Panc1 (cell line): ENCODE data around the gene TMSB15A. TPM values are rescaled to one million over a fixed set of nuclear protein-coding genes. Genes with fewer than 3 reads are reported as not detected.
"Not testable (repeated sequence)": the region's sequence is repeated elsewhere in the genome, so short reads cannot be mapped to it uniquely, and the experiment has no call there.

ENCODE experiments used
- ATAC-seq: fragments of 200-7000 bp; cut with Tn5 transposase; 2 replicates; pipeline ENCODE4 v1.9.1; 2020; ENCODE audit warnings: mild to moderate bottlenecking, moderate library complexity
- BruUV-seq: library from RNA; stranded (reverse); fragments of 400-500 nt; replicated peaks from 2 replicates; lab custom pipeline; 2021; lab: Mats Ljungman, UMichigan
- CTCF ChIA-PET: fragments of 300-600 bp; sonication (Branson Sonifier 250); formaldehyde crosslinking; loops from one replicate; lab custom pipeline; 2022; ENCODE audit warnings: antibody characterized with exemption; lab: Charles Lee
- POLR2A ChIA-PET: fragments of 300-600 bp; sonication (Branson Sonifier 250); formaldehyde crosslinking; loops from one replicate; lab custom pipeline; 2022; ENCODE audit warnings: antibody characterized with exemption; lab: Charles Lee
- DNase-seq: peaks from one replicate; pipeline ENCODE4 v3.0.0-alpha.2; 2010; ENCODE audit warnings: low read depth, low spot score
- H3K27ac ChIP-seq: 2 replicates; pipeline ENCODE4 v1.5.1; 2011; ENCODE audit warnings: mild to moderate bottlenecking, low read length, inconsistent platforms
- H3K27me3 ChIP-seq: fragments of 200-500 bp; sonication (Bioruptor generic); 2 replicates; pipeline ENCODE4 v1.6.0; 2014; ENCODE audit warnings: low read length, inconsistent platforms; ENCODE audit not compliant: control insufficient read depth, insufficient read depth
- H3K36me3 ChIP-seq: fragments of 200-500 bp; sonication (Bioruptor generic); 2 replicates; pipeline ENCODE4 v1.5.1; 2014; ENCODE audit warnings: inconsistent platforms, mild to moderate bottlenecking, low read length, moderate library complexity; ENCODE audit not compliant: control insufficient read depth, insufficient read depth
- H3K4me1 ChIP-seq: 2 replicates; pipeline ENCODE4 v1.5.1; 2011; ENCODE audit warnings: inconsistent platforms, mild to moderate bottlenecking, low read length, moderate library complexity; ENCODE audit not compliant: control insufficient read depth, insufficient read depth
- H3K4me3 ChIP-seq, 2 experiments: 2 replicates each; pipeline ENCODE4 v1.5.1; 2011 to 2012; ENCODE audit warnings: low read depth in 2 of 2, low read length in 2 of 2, mild to moderate bottlenecking in 2 of 2, inconsistent platforms in 1 of 2, moderate library complexity in 1 of 2
- H3K9me3 ChIP-seq: fragments of 200-500 bp; sonication (Bioruptor generic); 2 replicates; pipeline ENCODE4 v1.5.1; 2014; ENCODE audit warnings: low read depth, mild to moderate bottlenecking, inconsistent platforms, low read length, moderate library complexity; ENCODE audit not compliant: control insufficient read depth, insufficient read depth
- in situ Hi-C: cut with HindIII; loops from 2 replicates; pipeline ENCODE4 v1.10.0; 2016; ENCODE audit warnings: low sequenced_read_pairs, low pct_unique_long_range_greater_than_20kb
- intact Hi-C: fragments of 100-400 bp; cut with micrococcal nuclease; formaldehyde crosslinking; loops from one replicate; pipeline ENCODE4 v1.10.0; 2022; ENCODE audit not compliant: unreplicated experiment
- total RNA-seq: library from RNA; stranded (reverse); gene quantifications from one replicate; pipeline ENCODE4 v1.2.1, GENCODE V29; 2021; ENCODE audit not compliant: unreplicated experiment

The TMSB15A gene
- total RNA-seq, 1 experiment from 2014 or later: 2.3 TPM

DNA sequence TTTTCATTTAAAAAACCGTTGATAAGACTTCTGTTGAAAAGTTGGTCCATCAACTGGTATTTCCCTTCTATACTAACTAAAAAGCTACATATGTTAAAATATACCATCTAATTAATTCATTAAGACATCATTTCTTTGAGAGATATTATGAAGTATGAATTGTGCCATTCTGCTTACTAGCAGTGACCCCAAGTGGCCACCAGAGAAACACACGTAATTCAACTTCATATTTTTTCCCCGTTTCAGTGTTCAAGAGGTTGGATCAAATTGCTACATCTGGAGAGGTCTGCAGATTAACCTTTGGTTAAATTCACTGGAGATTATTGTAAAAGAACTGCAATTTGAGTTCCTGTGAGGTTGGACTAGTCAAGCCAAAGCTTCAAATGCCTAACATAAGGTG lies 46.3 kb downstream of the TMSB15A start:
- H3K4me3 ChIP-seq, ATAC-seq, H3K36me3 ChIP-seq, H3K27me3 ChIP-seq, H3K27ac ChIP-seq, in situ Hi-C loops, DNase-seq, H3K4me1 ChIP-seq, intact Hi-C loops, BruUV-seq, POLR2A ChIA-PET, H3K9me3 ChIP-seq, CTCF ChIA-PET: not testable (repeated sequence)

Other genes with a start within 250 kb of the TMSB15A start
- gene NXF2B, start 76.7 kb downstream of the TMSB15A start, total RNA-seq: not detected
- gene TCP11X2, start 44.9 kb downstream of the TMSB15A start, total RNA-seq: not detected
- 23.2 TPM for gene ARMCX5, start 82.8 kb upstream of the TMSB15A start, total RNA-seq
- 5.0 TPM for gene GPRASP1, start 134.7 kb upstream of the TMSB15A start, total RNA-seq
- 7.4 TPM for gene GPRASP2, start 195.7 kb upstream of the TMSB15A start, total RNA-seq
- gene GPRASP3, start 204.0 kb upstream of the TMSB15A start, total RNA-seq: 5.6 TPM